ENCODE data around the gene CXCL14. TPM values are rescaled to one million over a fixed set of nuclear protein-coding genes. Genes with fewer than 3 reads are reported as not detected.

The CXCL14 gene
- total RNA-seq, 4 donors from 2014 or later = 0.42 to 4.0 (median 2.6) TPM

GRCh38 chr5:135602882-135603721 is 24.3 kb upstream of the CXCL14 start:
- H3K9me3 ChIP-seq = no peaks in the 10 kb centered on the region
- H3K27me3 ChIP-seq = peaks cover 0 to 5% (median 0%) of the 10 kb centered on the region in 4 donors
- no peaks in the 10 kb centered on the region for H3K4me1 ChIP-seq
- peak; percentile 83 for DNase-seq (ENCODE audit: extremely low spot score)
- no peak overlapping the region for H3K27ac ChIP-seq (replicated peaks in 1 of 4)
- TF ChIP-seq EP300 (IDR thresholded peaks at IDR 0.05) (no peak), POLR2A (IDR thresholded peaks at IDR 0.05; ENCODE audit: low read depth) (no peak), POLR2AphosphoS5 (IDR thresholded peaks at IDR 0.05) (no peak)
- TF ChIP-seq, protein P1, sequence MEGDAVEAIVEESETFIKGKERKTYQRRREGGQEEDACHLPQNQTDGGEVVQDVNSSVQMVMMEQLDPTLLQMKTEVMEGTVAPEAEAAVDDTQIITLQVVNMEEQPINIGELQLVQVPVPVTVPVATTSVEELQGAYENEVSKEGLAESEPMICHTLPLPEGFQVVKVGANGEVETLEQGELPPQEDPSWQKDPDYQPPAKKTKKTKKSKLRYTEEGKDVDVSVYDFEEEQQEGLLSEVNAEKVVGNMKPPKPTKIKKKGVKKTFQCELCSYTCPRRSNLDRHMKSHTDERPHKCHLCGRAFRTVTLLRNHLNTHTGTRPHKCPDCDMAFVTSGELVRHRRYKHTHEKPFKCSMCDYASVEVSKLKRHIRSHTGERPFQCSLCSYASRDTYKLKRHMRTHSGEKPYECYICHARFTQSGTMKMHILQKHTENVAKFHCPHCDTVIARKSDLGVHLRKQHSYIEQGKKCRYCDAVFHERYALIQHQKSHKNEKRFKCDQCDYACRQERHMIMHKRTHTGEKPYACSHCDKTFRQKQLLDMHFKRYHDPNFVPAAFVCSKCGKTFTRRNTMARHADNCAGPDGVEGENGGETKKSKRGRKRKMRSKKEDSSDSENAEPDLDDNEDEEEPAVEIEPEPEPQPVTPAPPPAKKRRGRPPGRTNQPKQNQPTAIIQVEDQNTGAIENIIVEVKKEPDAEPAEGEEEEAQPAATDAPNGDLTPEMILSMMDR (IDR thresholded peaks at IDR 0.05) = no peak
- intact Hi-C loops (cut with DNase I) = no loop called here
- 94% methylated on average over 4 of the region's 7 CpGs for WGBS
- no peak overlapping the region for H3K4me3 ChIP-seq
- H3K36me3 ChIP-seq = no peaks in the 10 kb centered on the region

DNA sequence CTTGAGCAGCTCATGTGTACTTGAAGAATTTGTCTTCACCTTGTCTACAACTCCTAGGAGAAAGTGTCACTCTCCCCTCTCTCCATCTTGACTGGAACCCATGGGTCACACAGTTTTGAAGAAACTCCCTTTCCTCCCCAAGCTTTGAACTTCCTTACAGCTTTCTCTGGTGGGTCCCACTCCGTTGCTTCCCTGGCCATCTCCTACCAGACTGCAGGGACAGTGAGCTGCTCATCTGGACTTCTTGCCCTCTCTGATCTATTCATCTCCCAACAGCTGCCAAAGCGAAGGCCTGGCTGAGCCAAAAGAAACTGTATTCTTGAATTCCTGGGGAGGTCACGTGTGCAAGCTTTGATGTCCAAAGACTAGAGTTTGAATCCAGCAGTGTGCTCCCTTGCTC is 22.7 kb upstream of the CXCL14 start:
- DNase-seq (ENCODE audit: extremely low spot score) = peak; percentile 80
- peaks cover 0 to 5% (median 0%) of the 10 kb centered on the region in 4 donors for H3K27me3 ChIP-seq
- H3K4me3 ChIP-seq = no peak overlapping the region
- intact Hi-C loops (cut with DNase I) = no loop called here
- WGBS = 74% methylated on average over 3 of the region's 3 CpGs
- H3K4me1 ChIP-seq = no peaks in the 10 kb centered on the region
- H3K27ac ChIP-seq (replicated peaks in 1 of 4) = no peak overlapping the region
- no peaks in the 10 kb centered on the region for H3K9me3 ChIP-seq
- TF ChIP-seq, protein P1 (IDR thresholded peaks at IDR 0.05) = no peak
- TF ChIP-seq POLR2AphosphoS5 (IDR thresholded peaks at IDR 0.05) = no peak
- no peak for TF ChIP-seq POLR2A (IDR thresholded peaks at IDR 0.05; ENCODE audit: low read depth)
- TF ChIP-seq EP300 (IDR thresholded peaks at IDR 0.05) = no peak
- H3K36me3 ChIP-seq = no peaks in the 10 kb centered on the region

DNA sequence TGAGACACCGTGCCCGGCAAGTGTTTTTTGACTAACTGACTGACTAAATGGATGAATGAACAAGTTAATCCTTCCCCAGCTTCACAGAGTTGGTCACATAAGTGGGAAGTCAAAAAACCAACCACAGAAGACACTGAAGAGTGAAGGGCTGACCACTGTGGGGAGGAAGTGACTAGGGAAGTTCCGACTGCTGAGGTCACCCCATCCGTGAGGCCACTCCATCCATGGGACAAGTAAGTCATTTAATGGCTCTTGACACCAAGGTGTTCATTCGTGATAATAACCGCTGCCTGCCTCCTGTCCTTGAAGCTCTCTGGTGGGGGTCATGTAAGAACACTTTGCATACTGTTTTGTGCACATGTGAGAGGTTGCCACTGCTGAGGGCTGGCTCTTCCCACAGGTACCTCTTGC is 22.2 kb upstream of the CXCL14 start:
- H3K9me3 ChIP-seq = no peaks in the 10 kb centered on the region
- no peak for TF ChIP-seq POLR2A (IDR thresholded peaks at IDR 0.05; ENCODE audit: low read depth)
- TF ChIP-seq EP300 (IDR thresholded peaks at IDR 0.05) = no peak
- TF ChIP-seq, protein P1 (IDR thresholded peaks at IDR 0.05) = no peak
- TF ChIP-seq POLR2AphosphoS5 (IDR thresholded peaks at IDR 0.05) = no peak
- 75% methylated on average over 5 of the region's 6 CpGs for WGBS
- peaks cover 0 to 5% (median 0%) of the 10 kb centered on the region in 4 donors for H3K27me3 ChIP-seq
- intact Hi-C loops (cut with DNase I) = no loop called here
- H3K36me3 ChIP-seq = no peaks in the 10 kb centered on the region
- DNase-seq (ENCODE audit: extremely low spot score) = peak; percentile 70
- no peaks in the 10 kb centered on the region for H3K4me1 ChIP-seq
- no peak overlapping the region for H3K4me3 ChIP-seq
- no peak overlapping the region for H3K27ac ChIP-seq (replicated peaks in 1 of 4)

DNA sequence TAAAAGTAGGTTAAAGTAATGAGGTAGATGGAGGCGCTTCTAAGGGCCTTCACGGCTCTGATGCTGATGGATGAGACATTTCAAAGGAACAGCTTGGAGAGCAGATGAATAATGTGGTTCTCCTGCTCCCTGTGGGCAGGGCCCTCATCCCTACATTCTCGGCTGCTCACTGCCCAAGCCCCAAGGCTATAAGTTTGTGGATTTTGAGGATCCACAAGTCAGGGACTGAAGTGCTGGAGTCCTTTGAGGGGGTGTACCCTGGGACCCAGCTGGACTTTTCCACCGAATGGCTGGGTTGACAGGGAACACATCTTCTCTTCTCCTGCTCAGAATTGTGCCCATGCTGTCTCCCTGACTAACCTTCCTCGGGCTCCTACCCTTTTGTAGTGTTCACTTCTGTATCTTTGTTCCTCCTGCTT is 21.4 kb upstream of the CXCL14 start:
- intact Hi-C loops (cut with DNase I) = no loop called here
- Histone ChIP-seq H3K27me3 (peaks cover 0 to 5% (median 0%) of the 10 kb centered on the region in 4 donors), H3K4me1 (no peaks in the 10 kb centered on the region), H3K9me3 (no peaks in the 10 kb centered on the region), H3K36me3 (no peaks in the 10 kb centered on the region), H3K4me3 (no peak overlapping the region), H3K27ac (replicated peaks in 1 of 4) (no peak overlapping the region)
- 58% methylated on average over 5 of the region's 5 CpGs for WGBS
- TF ChIP-seq, protein P1 (IDR thresholded peaks at IDR 0.05) = no peak
- TF ChIP-seq POLR2AphosphoS5 (IDR thresholded peaks at IDR 0.05) = no peak
- no peak for TF ChIP-seq EP300 (IDR thresholded peaks at IDR 0.05)
- no peak for TF ChIP-seq POLR2A (IDR thresholded peaks at IDR 0.05; ENCODE audit: low read depth)
- DNase-seq (ENCODE audit: extremely low spot score) = peak; percentile 47
